Adipose tissue (tissue), 3 donors: ENCODE measurements around the gene OSBP. TPM values are rescaled to one million over a fixed set of nuclear protein-coding genes. Genes with fewer than 3 reads are reported as not detected.
"Not testable (repeated sequence)": the region's sequence is repeated elsewhere in the genome, so short reads cannot be mapped to it uniquely, and the experiment has no call there.

Experiments
- H3K27ac ChIP-seq: one replicate; pipeline ENCODE4 v1.5.1; 2013; ENCODE audit warnings: low read depth, low read length
- WGBS, 3 donors: extraction: QIAGEN DNeasy Blood & Tissue Kit; methylation state at CpG; one replicate each; pipeline ENCODE4 v1.1.7; 2013; 5-methylcytosine and 5-hydroxymethylcytosine counted together
- polyA plus RNA-seq, 3 donors: library from polyadenylated mRNA; stranded (reverse); fragments of 200-250 nt; gene quantifications; one replicate each; pipeline ENCODE4 v1.2.3, GENCODE V29; 2013
- donor health status: healthy with polysubstance abuse.
- donor health status: Bipolar disorder and iron deficiency.
- donor health status: healthy.

OSBP gene
- polyA plus RNA-seq, 3 donors: 17.0 to 27.8 (median 18.9) TPM

DNA sequence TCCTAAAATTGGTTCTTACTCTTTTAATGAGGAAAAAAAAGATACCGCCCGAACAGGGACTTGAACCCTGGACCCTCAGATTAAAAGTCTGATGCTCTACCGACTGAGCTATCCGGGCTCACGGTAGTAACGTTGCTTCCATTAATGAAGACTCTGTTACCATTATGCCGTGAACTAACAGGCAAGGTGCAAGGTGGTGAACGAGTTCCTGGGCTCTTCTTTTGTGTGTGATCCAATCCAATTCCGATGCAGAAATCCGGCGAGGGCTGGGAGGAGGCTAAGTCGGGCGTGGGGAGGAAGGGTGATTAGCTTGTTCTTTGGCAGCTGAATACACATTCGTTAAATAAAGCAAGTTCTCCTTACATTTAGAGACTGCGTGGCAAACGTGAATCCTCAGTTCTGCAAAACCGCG lies 55.3 kb downstream of the OSBP start:
- no peak overlapping the region for H3K27ac ChIP-seq
- 0 to 1% (median 1%) methylated on average over 18 of the region's 18 CpGs for WGBS, 3 donors

- 36 to 61% (median 60%) methylated on average over 8 of the region's 8 CpGs for WGBS, 3 donors
- no peak overlapping the region for H3K27ac ChIP-seq
Observed at GRCh38 chr11:59559886-59560285, 55.7 kb downstream of the OSBP start.

DNA sequence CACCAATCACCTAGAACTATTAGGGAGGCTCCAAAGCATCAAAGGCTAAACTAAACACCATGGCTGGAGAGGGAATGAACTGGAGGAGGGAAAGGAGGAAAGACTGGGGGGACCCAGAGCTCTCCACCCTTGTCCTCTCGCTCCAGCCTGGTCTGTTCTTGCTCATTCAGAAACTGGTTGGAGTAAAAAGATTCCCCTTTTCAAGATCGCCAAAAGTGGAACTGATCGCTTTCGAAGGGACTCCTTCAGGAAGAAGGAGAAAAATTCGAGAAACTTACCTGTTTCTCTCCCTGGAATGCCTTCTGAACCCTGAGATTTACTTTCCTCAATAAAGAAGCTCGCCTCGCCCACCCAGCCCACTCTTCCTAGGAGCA lies 57.3 kb downstream of the OSBP start:
- WGBS, 3 donors: 61 to 67% (median 64%) methylated on average over 7 of the region's 7 CpGs
- no peak overlapping the region for H3K27ac ChIP-seq

DNA sequence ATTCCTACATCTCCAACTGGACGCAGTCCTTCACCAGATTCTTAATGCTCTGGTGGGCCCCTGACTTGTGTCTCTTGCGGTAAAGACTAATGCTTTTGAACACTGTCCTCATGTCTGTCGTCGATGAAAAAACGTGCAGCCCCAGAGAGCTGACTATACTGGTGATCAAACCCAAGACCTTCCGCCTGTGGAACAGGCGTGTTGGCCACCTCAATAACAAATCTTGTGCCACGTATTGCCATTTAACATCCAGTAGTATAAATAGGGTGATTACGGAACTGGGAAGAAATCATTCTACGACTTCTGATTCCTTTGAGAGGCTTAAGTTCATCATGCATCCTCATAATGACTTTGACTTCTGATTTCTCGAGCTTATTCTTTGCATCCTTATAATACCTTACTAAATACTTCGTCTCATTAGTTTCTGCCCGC lies 58.6 kb downstream of the OSBP start:
- no peak overlapping the region for H3K27ac ChIP-seq
- 12 to 22% (median 19%) methylated on average over 13 of the region's 13 CpGs for WGBS, 3 donors

- H3K27ac ChIP-seq: no peak overlapping the region
- WGBS, 3 donors: 6 to 8% (median 7%) methylated on average over 30 of the region's 30 CpGs
Observed at GRCh38 chr11:59556115-59556916, 59.3 kb downstream of the OSBP start.

DNA sequence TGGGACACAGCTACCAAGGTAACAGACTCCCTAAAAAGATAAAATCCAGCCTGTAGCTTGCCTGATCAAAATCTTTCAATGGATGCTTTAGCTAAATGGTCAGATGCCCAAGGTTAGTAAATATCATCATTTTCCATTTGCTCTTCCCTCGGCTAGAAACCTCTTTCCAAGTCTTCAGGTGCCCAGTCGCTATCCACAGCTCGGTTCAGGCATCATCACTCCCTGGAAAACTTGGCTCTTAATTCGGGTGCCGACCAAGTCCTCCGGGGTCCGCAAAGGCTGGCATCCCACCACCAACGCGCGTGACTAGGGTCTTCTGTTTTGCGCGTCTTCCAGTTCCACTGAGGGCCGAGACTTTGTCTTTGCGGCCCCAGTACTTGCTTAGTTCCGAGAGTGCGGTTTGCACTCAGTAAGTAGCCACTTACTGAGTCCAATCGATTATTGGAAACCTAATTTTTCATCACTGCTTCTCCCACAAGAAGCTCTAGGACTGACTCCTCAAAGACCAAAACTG lies 59.9 kb downstream of the OSBP start:
- WGBS, 3 donors: 14 to 22% (median 19%) methylated on average over 17 of the region's 17 CpGs
- no peak overlapping the region for H3K27ac ChIP-seq

GRCh38 chr11:59553323-59553722 lies 62.3 kb downstream of the OSBP start:
- no peak overlapping the region for H3K27ac ChIP-seq
- 95 to 98% (median 98%) methylated on average over 21 of the region's 21 CpGs for WGBS, 3 donors

DNA sequence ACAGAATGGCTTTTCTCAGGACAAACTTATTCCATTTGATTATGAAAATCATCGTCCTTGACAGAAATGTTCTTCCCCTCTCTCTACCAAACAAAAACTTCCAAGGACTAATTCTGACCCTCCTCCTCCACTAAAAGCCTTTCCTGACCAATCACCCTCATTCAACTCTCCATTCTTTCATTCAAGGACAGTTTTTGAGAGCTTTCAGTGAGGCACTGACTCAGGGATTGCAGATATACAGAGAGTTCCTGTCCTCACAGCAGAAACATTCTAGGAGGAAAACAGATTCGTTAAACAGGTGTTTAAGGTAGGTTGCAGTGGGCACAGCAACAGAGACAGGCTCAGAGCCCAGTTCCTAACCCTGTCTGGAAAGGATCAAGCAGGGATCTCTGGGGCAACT lies 62.7 kb downstream of the OSBP start:
- WGBS, 3 donors: 32 to 70% (median 68%) methylated on average over 2 of the region's 2 CpGs
- no peak overlapping the region for H3K27ac ChIP-seq

DNA sequence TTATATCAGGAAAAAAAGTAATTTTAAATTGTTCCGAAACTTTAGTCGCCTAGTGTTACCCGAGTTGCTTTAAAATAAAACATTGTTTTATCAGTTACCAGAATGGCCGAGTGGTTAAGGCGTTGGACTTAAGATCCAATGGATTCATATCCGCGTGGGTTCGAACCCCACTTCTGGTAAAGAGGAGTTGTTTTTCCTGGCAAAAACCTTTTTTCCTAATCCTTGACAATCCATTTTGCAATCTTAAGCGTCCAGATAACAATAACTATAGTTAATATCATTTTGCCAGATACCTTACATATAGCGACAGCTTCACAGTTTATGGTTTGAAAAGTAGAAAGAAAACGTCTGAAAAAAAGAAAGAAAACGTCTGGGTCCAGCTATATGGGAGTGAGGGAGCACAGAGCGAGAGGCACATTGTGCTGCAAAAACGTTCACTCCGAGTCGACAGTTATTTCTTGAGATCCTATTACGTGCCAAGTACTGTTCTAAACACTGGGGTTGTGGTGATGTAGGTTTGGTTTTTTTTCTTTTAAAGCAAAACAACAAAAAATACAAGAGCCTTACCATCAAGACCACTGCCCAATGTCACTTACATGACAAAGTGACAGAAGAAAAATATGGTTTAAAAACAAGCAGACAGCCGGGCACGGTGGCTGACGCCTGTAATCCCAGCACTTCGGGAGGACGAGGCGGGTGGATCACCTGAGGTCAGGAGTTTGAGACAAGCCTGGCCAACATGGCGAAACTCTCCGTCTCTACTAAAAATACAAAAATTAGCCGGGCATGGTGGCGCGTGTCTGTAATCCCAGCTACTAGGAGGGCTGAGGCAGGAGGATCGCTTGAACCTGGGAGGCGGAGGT lies 63.7 kb downstream of the OSBP start:
- H3K27ac ChIP-seq: no peak overlapping the region
- 20 to 31% (median 30%) methylated on average over 30 of the region's 30 CpGs for WGBS, 3 donors

- WGBS, 3 donors: 0 to 1% (median 1%) methylated on average over 34 of the region's 34 CpGs
Observed at GRCh38 chr11:59550842-59551658, 64.5 kb downstream of the OSBP start.

DNA sequence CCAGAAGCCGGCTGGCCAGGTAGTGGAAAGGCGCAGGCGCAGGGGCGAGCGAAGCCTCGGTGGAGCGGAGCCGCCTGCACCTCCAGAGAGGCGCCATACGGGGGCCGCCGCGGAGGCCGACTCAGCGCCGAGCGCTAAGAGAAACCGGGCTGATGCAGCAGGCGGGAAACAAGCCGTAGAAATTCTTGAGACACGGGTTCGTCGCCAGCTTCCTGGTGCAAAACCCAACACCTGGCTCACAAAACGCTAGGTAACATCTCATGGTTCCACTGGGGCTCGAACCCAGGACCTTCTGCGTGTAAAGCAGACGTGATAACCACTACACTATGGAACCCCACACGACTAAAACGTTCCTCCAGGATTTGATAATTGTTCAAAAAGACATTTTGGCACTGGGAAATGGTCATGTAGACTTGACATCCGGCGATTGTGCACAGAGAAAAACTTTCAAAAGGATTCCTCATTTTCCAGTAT lies 65.2 kb downstream of the OSBP start:
- H3K27ac ChIP-seq: no peak overlapping the region
- WGBS, 3 donors: 0 to 1% (median 0%) methylated on average over 31 of the region's 31 CpGs

More at GRCh38 chr11:59550842-59551658, 64.5 kb downstream of the OSBP start:
- H3K27ac ChIP-seq: no peak overlapping the region

- WGBS, 3 donors: 96 to 98% (median 97%) methylated on average over 5 of the region's 5 CpGs
- H3K27ac ChIP-seq: no peak overlapping the region
Observed at GRCh38 chr11:59548309-59548656, 67.3 kb downstream of the OSBP start.

DNA sequence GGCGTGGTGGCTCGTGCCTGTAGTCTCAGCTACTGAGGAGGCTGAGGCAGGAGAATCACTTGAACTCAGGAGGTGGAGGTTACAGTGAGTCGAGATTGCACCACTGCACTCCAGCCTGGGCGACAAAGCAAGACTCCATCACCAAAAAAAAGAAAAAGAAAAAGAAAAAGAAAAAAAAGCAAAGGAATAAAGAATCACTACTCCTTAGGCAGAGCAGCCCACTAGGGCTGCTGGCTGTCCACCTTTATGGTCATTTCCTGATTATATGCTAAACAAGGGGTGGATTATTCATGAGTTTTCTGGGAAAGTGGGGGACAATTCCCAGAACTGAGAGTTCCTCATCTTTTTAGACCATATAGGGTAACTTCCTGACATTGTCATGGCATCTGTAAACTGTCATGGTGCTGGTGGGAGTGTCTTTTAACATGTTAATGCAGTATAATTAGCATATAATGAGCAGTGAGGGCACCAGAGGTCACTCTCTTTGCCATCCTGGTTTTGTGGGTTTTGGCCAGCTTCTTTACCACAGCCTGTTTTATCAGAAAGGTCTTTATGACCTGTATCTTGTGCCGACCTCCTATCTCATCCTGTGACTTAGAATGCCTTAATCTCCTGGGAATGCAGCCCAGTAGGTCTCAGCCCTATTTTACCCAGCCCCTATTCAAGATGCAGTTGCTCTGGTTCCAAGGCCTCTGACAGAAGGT lies 67.8 kb downstream of the OSBP start:
- not testable (repeated sequence) for H3K27ac ChIP-seq
- 84 to 89% (median 86%) methylated on average over 5 of the region's 5 CpGs for WGBS, 3 donors

DNA sequence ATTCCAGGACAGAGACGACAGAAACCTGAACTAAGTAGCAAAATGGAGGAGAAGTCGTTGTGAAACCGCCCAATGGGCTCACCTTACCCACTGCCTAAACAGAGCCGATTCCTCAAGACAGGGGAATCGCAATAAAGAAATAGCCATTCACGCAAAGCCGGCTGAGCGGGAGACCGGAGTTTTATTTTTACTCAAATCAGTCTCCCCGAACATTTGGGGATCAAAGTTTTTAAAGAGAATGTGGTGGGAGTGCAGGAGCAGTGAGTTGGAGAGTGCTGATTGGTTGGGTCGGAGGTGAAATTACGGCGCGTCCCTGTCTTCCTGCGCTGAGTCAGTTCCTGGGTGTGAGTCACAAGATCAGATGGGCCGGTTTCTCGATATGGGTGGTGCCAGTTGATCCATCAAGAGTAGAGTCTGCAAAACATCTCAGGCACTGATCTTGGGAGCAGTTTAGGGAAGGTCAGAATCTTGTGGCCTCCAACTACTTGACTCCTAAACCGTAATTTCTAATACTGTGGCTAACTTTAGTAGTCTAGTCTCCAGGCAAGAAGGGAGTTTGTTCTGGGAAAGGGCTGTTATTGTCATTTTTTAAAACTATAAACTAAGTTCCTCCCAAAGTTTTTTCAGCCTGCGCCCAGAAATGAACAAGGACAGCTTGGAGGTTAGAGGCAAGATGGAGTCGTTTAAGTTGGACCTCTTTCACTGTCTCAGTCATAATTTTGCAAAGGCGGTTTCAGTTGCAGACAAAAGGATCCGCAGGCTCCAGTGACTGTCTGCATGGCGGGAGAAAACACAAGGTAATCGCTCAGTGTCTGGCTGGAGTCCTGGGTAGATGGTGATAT lies 70.2 kb downstream of the OSBP start:
- WGBS, 3 donors: 91 to 93% (median 91%) methylated on average over 24 of the region's 24 CpGs
- no peak overlapping the region for H3K27ac ChIP-seq

DNA sequence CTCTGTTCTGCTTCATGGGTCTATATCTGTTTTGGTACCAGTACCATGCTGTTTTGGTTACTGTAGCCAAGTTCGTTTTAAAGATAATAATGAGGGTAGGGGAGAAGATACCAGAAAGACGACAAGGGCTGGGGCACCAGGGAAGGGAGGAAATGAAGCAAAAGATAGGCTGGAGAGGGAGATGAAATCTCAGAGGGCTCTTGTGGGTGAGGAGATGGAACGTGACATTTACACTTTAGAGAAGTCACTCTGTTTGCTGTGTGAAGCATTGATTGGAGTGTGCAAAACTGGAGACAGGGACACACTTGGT lies 70.8 kb downstream of the OSBP start:
- H3K27ac ChIP-seq: no peak overlapping the region
- 69 to 79% (median 77%) methylated on average over 3 of the region's 3 CpGs for WGBS, 3 donors

DNA sequence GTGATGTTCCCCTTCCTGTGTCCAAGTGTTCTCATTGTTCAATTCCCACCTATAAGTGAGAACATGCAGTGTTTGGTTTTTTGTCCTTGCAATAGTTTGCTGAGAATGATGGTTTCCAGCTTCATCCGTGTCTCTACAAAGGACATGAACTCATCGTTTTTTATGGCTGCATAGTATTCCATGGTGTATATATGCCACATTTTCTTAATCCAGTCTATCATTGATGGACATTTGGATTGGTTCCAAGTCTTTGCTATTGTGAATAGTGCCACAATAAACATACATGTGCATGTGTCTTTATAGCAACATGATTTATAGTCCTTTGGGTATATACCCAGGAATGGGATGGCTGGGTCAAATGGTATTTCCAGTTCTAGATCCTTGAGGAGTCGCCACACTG lies 71.9 kb downstream of the OSBP start:
- not testable (repeated sequence) for H3K27ac ChIP-seq
- WGBS, 3 donors: 87 to 90% (median 90%) methylated on average over 3 of the region's 3 CpGs

DNA sequence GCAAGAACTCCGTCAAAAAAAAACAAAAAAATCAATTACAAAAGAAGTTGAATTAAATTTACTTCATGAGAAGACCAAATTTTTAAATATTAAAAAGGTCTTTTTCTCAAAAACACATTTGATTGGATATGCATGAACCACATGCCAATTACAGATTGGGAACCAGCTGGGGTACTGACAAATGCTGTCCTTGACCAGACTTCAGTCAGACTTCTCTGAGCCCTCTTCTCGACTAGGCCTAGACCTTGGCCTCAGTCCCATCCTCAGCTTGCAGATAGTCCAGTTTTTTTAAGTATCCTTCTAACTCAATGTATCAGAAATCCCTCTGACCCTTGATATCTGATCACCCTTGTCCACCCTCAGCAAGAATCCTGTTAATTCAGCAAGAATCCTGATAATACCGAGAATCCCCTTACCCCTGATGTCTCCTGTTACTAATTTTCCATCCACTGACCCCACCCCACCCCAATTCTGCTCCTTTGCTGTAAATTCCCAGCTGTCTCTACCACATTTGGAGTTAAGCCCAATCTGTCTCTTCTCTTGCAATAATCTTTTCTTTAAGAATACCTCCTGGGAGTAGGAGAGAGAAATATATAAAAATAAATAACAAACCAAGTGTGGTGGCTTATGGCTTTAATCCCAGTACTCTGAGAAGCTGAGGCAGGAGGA lies 73.3 kb downstream of the OSBP start:
- 73 to 78% (median 75%) methylated on average over 3 of the region's 3 CpGs for WGBS, 3 donors
- H3K27ac ChIP-seq: no peak overlapping the region
